ENCODE results near the gene C12orf42. TPM values are rescaled to one million over a fixed set of nuclear protein-coding genes. Genes with fewer than 3 reads are reported as not detected.

C12orf42 gene
- total RNA-seq, 1 donor from 2014 or later: not detected

GRCh38 chr12:103482365-103482764 is 13.4 kb downstream of the C12orf42 start:
- peaks cover under 1% of the 10 kb centered on the region for H3K36me3 Mint-ChIP-seq (ENCODE audit: unreplicated experiment)
- TF ChIP-seq, protein P1, sequence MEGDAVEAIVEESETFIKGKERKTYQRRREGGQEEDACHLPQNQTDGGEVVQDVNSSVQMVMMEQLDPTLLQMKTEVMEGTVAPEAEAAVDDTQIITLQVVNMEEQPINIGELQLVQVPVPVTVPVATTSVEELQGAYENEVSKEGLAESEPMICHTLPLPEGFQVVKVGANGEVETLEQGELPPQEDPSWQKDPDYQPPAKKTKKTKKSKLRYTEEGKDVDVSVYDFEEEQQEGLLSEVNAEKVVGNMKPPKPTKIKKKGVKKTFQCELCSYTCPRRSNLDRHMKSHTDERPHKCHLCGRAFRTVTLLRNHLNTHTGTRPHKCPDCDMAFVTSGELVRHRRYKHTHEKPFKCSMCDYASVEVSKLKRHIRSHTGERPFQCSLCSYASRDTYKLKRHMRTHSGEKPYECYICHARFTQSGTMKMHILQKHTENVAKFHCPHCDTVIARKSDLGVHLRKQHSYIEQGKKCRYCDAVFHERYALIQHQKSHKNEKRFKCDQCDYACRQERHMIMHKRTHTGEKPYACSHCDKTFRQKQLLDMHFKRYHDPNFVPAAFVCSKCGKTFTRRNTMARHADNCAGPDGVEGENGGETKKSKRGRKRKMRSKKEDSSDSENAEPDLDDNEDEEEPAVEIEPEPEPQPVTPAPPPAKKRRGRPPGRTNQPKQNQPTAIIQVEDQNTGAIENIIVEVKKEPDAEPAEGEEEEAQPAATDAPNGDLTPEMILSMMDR (IDR thresholded peaks at IDR 0.05; ENCODE audit: partially characterized antibody, unreplicated experiment): no peak
- H3K27ac Mint-ChIP-seq (ENCODE audit: unreplicated experiment): no peak overlapping the region
- no peak for DNase-seq
- H3K4me3 Mint-ChIP-seq (ENCODE audit: unreplicated experiment): no peak overlapping the region
- H3K9me3 Mint-ChIP-seq (ENCODE audit: unreplicated experiment): peaks cover 8% of the 10 kb centered on the region
- H3K4me1 Mint-ChIP-seq (ENCODE audit: low read depth, unreplicated experiment): no peaks in the 10 kb centered on the region
- H3K27me3 Mint-ChIP-seq (ENCODE audit: unreplicated experiment): peaks cover 2% of the 10 kb centered on the region

- H3K4me1 Mint-ChIP-seq (ENCODE audit: low read depth, unreplicated experiment): no peaks in the 10 kb centered on the region
- H3K36me3 Mint-ChIP-seq (ENCODE audit: unreplicated experiment): no peaks in the 10 kb centered on the region
- H3K4me3 Mint-ChIP-seq (ENCODE audit: unreplicated experiment): no peak overlapping the region
- peaks cover 3% of the 10 kb centered on the region for H3K9me3 Mint-ChIP-seq (ENCODE audit: unreplicated experiment)
- TF ChIP-seq, protein P1 (IDR thresholded peaks at IDR 0.05; ENCODE audit: partially characterized antibody, unreplicated experiment): no peak
- DNase-seq: no peak
- no peaks in the 10 kb centered on the region for H3K27me3 Mint-ChIP-seq (ENCODE audit: unreplicated experiment)
- H3K27ac Mint-ChIP-seq (ENCODE audit: unreplicated experiment): no peak overlapping the region
These were observed 20.7 kb downstream of the C12orf42 start for GRCh38 chr12:103475073-103475472.

DNA sequence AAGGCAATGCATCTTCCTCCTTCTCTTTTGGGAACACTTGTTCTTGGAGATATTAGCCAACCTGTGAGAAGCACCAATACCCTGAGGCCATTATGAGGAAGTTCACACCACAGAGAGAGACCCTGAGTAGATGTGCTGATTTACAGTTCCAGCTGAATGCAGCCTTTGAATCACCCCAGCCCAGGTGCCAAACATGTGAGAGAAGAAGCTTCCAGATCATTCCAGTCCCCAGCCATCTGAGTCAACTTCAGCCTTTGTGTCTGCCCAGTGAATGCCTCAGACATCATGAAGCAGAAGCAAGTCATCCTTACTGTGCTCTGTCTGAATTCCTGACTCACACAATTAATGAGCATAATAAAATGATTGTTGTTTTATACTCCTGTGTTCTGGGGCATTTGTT is 25.1 kb downstream of the C12orf42 start:
- no peaks in the 10 kb centered on the region for H3K36me3 Mint-ChIP-seq (ENCODE audit: unreplicated experiment)
- H3K27me3 Mint-ChIP-seq (ENCODE audit: unreplicated experiment): no peaks in the 10 kb centered on the region
- no peaks in the 10 kb centered on the region for H3K9me3 Mint-ChIP-seq (ENCODE audit: unreplicated experiment)
- H3K4me3 Mint-ChIP-seq (ENCODE audit: unreplicated experiment): no peak overlapping the region
- H3K27ac Mint-ChIP-seq (ENCODE audit: unreplicated experiment): no peak overlapping the region
- no peak for DNase-seq
- TF ChIP-seq, protein P1 (IDR thresholded peaks at IDR 0.05; ENCODE audit: partially characterized antibody, unreplicated experiment): no peak
- no peaks in the 10 kb centered on the region for H3K4me1 Mint-ChIP-seq (ENCODE audit: low read depth, unreplicated experiment)

- TF ChIP-seq, protein P1 (IDR thresholded peaks at IDR 0.05; ENCODE audit: partially characterized antibody, unreplicated experiment): no peak
- Mint-ChIP-seq H3K27ac (ENCODE audit: unreplicated experiment) (no peak overlapping the region), H3K27me3 (ENCODE audit: unreplicated experiment) (no peaks in the 10 kb centered on the region), H3K9me3 (ENCODE audit: unreplicated experiment) (peaks cover 4% of the 10 kb centered on the region), H3K36me3 (ENCODE audit: unreplicated experiment) (no peaks in the 10 kb centered on the region), H3K4me1 (ENCODE audit: low read depth, unreplicated experiment) (no peaks in the 10 kb centered on the region), H3K4me3 (ENCODE audit: unreplicated experiment) (no peak overlapping the region)
- DNase-seq: no peak
These were observed 26.0 kb downstream of the C12orf42 start for GRCh38 chr12:103469719-103470118.

DNA sequence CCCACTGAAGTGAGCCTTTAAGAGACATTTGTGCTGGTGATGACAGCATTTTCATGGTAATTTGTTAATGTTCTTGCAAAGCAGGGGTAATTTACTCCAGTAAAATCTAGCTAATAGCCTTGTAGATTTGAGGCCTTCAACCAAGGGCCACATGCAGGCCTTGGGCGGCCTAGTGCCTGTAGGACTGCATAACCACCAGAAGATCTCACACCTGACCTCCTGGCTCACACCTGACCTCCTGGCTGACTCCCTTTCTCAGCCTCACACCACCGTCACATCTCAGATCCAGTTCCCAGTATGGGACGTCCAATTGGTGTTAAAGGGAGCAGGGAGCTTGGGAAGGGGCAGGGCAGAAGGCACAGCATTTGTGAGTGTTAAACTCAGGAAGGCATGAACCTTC is 26.9 kb downstream of the C12orf42 start:
- TF ChIP-seq, protein P1 (IDR thresholded peaks at IDR 0.05; ENCODE audit: partially characterized antibody, unreplicated experiment): no peak
- H3K4me3 Mint-ChIP-seq (ENCODE audit: unreplicated experiment): no peak overlapping the region
- no peaks in the 10 kb centered on the region for H3K36me3 Mint-ChIP-seq (ENCODE audit: unreplicated experiment)
- H3K27me3 Mint-ChIP-seq (ENCODE audit: unreplicated experiment): no peaks in the 10 kb centered on the region
- H3K27ac Mint-ChIP-seq (ENCODE audit: unreplicated experiment): no peak overlapping the region
- no peak for DNase-seq
- peaks cover 4% of the 10 kb centered on the region for H3K9me3 Mint-ChIP-seq (ENCODE audit: unreplicated experiment)
- no peaks in the 10 kb centered on the region for H3K4me1 Mint-ChIP-seq (ENCODE audit: low read depth, unreplicated experiment)
